Endothelial cell of umbilical vein (primary cell): Measurements from ENCODE around the gene CDS2. TPM values are rescaled to one million over a fixed set of nuclear protein-coding genes. Genes with fewer than 3 reads are reported as not detected.

Experiments
- BruUV-seq: library from RNA; stranded (reverse); fragments of 400-500 nt; replicated peaks from 2 replicates; lab custom pipeline; 2021; lab: Mats Ljungman, UMichigan
- CTCF ChIA-PET: fragments of 300-600, 350-600 bp; sonication (Branson Sonifier 250); formaldehyde crosslinking; loops from one replicate; lab custom pipeline; 2021; ENCODE audit warnings: antibody characterized with exemption, inconsistent platforms; lab: Charles Lee
- POLR2A ChIA-PET: fragments of 300-600, 350-600 bp; sonication (Branson Sonifier 250); formaldehyde crosslinking; loops from one replicate; lab custom pipeline; 2021; ENCODE audit warnings: antibody characterized with exemption, inconsistent platforms; lab: Charles Lee
- DNase-seq: peaks from one replicate; pipeline ENCODE4 v3.0.0-alpha.2; 2011; ENCODE audit warnings: low read depth, low spot score
- FAIRE-seq: peaks from 2 replicates; lab custom pipeline; 2011; peaks lifted over from hg19 to GRCh38; lab: Jason Lieb, UNC
- H2AFZ ChIP-seq: 2 replicates; pipeline ENCODE4 v1.6.0; 2012; ENCODE audit warnings: low read depth, low read length, control low read depth, inconsistent platforms
- H3K27ac ChIP-seq: 2 replicates; pipeline ENCODE4 v1.5.1; 2011; ENCODE audit warnings: low read depth, mild to moderate bottlenecking, control low read depth, low read length, moderate library complexity; ENCODE audit not compliant: insufficient read depth
- H3K27me3 ChIP-seq, 2 experiments: 2 replicates each; pipeline versions ENCODE4 v1.6.0 to v1.6.1; 2011; ENCODE audit warnings: low read length in 2 of 2, mixed read lengths in 1 of 2; ENCODE audit not compliant: control insufficient read depth in 2 of 2, insufficient read depth in 2 of 2
- H3K36me3 ChIP-seq, 2 experiments: 2 replicates in 1 of 2; 3 replicates in 1 of 2; pipeline ENCODE4 v1.5.1; 2011; ENCODE audit warnings: low read length in 2 of 2, mild to moderate bottlenecking in 1 of 2, moderate library complexity in 1 of 2; ENCODE audit not compliant: control insufficient read depth in 2 of 2, insufficient read depth in 2 of 2; ENCODE audit errors: extremely low read depth in 1 of 2
- H3K4me1 ChIP-seq: 3 replicates; pipeline ENCODE4 v1.5.1; 2011; ENCODE audit warnings: mild to moderate bottlenecking, low read length; ENCODE audit not compliant: control insufficient read depth, insufficient read depth; ENCODE audit errors: extremely low read depth
- H3K4me2 ChIP-seq: 2 replicates; pipeline ENCODE4 v1.6.1; 2011; ENCODE audit warnings: low read length, control low read depth, mixed read lengths; ENCODE audit not compliant: insufficient read depth
- H3K4me3 ChIP-seq, 3 experiments: fragments of 200-600 bp in 1 of 3; sonication (generic), shearing (Covaris generic) in 1 of 3; replicated peaks in 1 of 3; 2 replicates each; pipeline ENCODE4 v1.5.1; 2011 to 2016; ENCODE audit warnings: control low read depth in 3 of 3, low read length in 3 of 3, mild to moderate bottlenecking in 2 of 3, inconsistent platforms in 1 of 3, low read depth in 1 of 3, moderate library complexity in 1 of 3; ENCODE audit not compliant: insufficient read depth in 1 of 3
- H3K79me2 ChIP-seq: 2 replicates; pipeline ENCODE4 v1.6.0; 2012; ENCODE audit warnings: low read length, inconsistent platforms; ENCODE audit not compliant: control insufficient read depth, insufficient read depth
- H3K9ac ChIP-seq: replicated peaks from 2 replicates; pipeline ENCODE3; 2011; ENCODE audit warnings: low read length, control low read depth; ENCODE audit not compliant: insufficient read depth; ENCODE audit errors: extremely low read depth
- H3K9me1 ChIP-seq: replicated peaks from 3 replicates; pipeline ENCODE4 v1.6.0; 2011; ENCODE audit warnings: mild to moderate bottlenecking, low read length; ENCODE audit not compliant: control insufficient read depth, insufficient read depth; ENCODE audit errors: extremely low read depth
- H3K9me3 ChIP-seq: replicated peaks from 2 replicates; pipeline ENCODE4 v1.5.1; 2012; ENCODE audit warnings: low read length, inconsistent platforms; ENCODE audit not compliant: control insufficient read depth, insufficient read depth
- H4K20me1 ChIP-seq: replicated peaks from 2 replicates; pipeline ENCODE3; 2011; ENCODE audit warnings: mild to moderate bottlenecking, low read length; ENCODE audit not compliant: control insufficient read depth, insufficient read depth; ENCODE audit errors: extremely low read depth
- EZH2 ChIP-seq: IDR thresholded peaks from 2 replicates; pipeline ENCODE4 v1.6.1; 2012; ENCODE audit warnings: borderline replicate concordance, low read depth, mild to moderate bottlenecking, moderate library complexity, low read length, inconsistent platforms; ENCODE audit not compliant: severe bottlenecking
- FOS ChIP-seq: IDR thresholded peaks from 2 replicates; pipeline ENCODE4 v1.6.1; 2011; ENCODE audit warnings: mild to moderate bottlenecking, low read length, moderate library complexity, borderline replicate concordance; ENCODE audit not compliant: insufficient read depth
- JUN ChIP-seq: IDR thresholded peaks from 2 replicates; pipeline ENCODE4 v1.6.1; 2011; ENCODE audit warnings: borderline replicate concordance, low read depth; ENCODE audit not compliant: insufficient read length, insufficient read depth
- MYC ChIP-seq: IDR thresholded peaks from one replicate; pipeline ENCODE4 v1.6.1; 2011; ENCODE audit warnings: mild to moderate bottlenecking, low read depth, low read length
- POLR2A ChIP-seq: IDR thresholded peaks from 2 replicates; pipeline ENCODE4 v1.6.1; 2012; ENCODE audit warnings: low read depth, mild to moderate bottlenecking, control low read depth, low read length
- POLR2AphosphoS5 ChIP-seq: IDR thresholded peaks from 2 replicates; pipeline ENCODE4 v1.6.1; 2012; ENCODE audit warnings: low read depth, mild to moderate bottlenecking, control low read depth, low read length, moderate library complexity; ENCODE audit not compliant: insufficient read depth
- dilution Hi-C: fragments of 300-500 bp; cut with MboI; formaldehyde crosslinking; loops from one replicate; pipeline ENCODE4 v1.15.0; 2019; ENCODE audit warnings: low sequenced_read_pairs; ENCODE audit not compliant: extremely low pct_ligation_motif_present
- intact Hi-C: fragments of 100-400 bp; cut with micrococcal nuclease; formaldehyde crosslinking; loops from one replicate; pipeline ENCODE4 v1.10.0; 2022
- polyA plus RNA-seq, 4 experiments: library from polyadenylated mRNA; depleted of rRNA in 3 of 4; stranded (reverse) in 3 of 4; unstranded in 1 of 4; fragments of >200 nt; gene quantifications; 2 replicates each; pipeline versions ENCODE4 v1.2.1 to v1.2.3, GENCODE V29; 2011 to 2012; ENCODE audit warnings: missing spikeins in 1 of 4
- total RNA-seq: library from RNA; stranded (reverse); gene quantifications from 2 replicates; pipeline ENCODE4 v1.2.3, GENCODE V29; 2021
- TF ChIP-seq, protein P1 (sequence below), 2 donors: IDR thresholded peaks; 1 replicate in 1 of 2; 2 replicates in 1 of 2; pipeline ENCODE4 v1.5.1; 2011; ENCODE audit warnings: low read length in 2 of 2, mild to moderate bottlenecking in 2 of 2, moderate library complexity in 2 of 2, control low read depth in 1 of 2, inconsistent platforms in 1 of 2, low read depth in 1 of 2; ENCODE audit not compliant: insufficient read depth in 1 of 2; ENCODE audit errors: extremely low read depth in 1 of 2
- TF ChIP-seq, protein P2 (sequence below): IDR thresholded peaks from 2 replicates; pipeline ENCODE4 v1.6.1; 2011; ENCODE audit not compliant: insufficient read depth, insufficient read length

Gene CDS2
- total and polyA plus RNA-seq, 2 donors (not counting 3 experiments of a cell fraction or from before 2014, with no cell fraction given): 47.0 to 49.0 TPM

DNA sequence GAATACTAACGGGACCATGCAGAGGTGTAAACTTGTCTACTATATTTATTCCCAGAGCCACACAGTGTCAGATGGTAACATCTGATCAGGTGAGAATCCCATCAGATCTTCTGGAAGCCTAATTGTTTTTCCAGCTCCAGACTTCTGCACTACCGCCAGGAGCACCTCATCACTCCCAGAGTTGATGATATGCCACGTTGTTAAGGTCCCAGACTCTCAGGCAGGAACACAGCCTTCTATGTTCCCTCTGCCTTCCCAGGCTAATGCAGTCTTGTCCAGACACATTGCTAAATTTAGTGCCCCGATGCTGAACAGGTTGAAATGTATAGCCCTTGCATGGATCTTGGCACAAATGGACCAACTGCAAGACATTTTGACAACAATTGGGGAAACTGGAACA lies 103.7 kb downstream of the CDS2 start:
- DNase-seq: no peak
- Histone ChIP-seq H3K9me3 (no peaks in the 10 kb centered on the region), H3K4me3 (no peak overlapping the region), H3K4me2 (no peak overlapping the region), H3K27ac (no peak overlapping the region), H2AFZ (no peak overlapping the region), H3K36me3 (no peaks in the 10 kb centered on the region), H3K79me2 (no peaks in the 10 kb centered on the region), H4K20me1 (no peaks in the 10 kb centered on the region), H3K4me1 (no peaks in the 10 kb centered on the region), H3K9me1 (no peaks in the 10 kb centered on the region), H3K27me3 (peaks cover 3 to 15% of the 10 kb centered on the region in 2 experiments), H3K9ac (no peak overlapping the region)
- intact Hi-C loops (no loop called here), dilution Hi-C loops (no loop called here)
- FAIRE-seq: no peak
- POLR2A ChIA-PET: no interaction called here
- TF ChIP-seq POLR2A: no peak
- BruUV-seq: no TSS peak
- CTCF ChIA-PET: interaction anchor here (1.2 kb wide), 1 partner anchor 217 kb away, joined by 6 read pairs; no protein-coding TSS in a partner anchor

GRCh38 chr20:5234158-5234557 lies 107.3 kb downstream of the CDS2 start:
- no peak overlapping the region for H3K4me3 ChIP-seq
- no peak overlapping the region for H2AFZ ChIP-seq
- no TSS peak for BruUV-seq
- dilution Hi-C loops (no loop called here), intact Hi-C loops (no loop called here)
- TF ChIP-seq EZH2 (no peak), POLR2AphosphoS5 (no peak), MYC (no peak), FOS (no peak), JUN (no peak), POLR2A (no peak)
- TF ChIP-seq, protein P1, sequence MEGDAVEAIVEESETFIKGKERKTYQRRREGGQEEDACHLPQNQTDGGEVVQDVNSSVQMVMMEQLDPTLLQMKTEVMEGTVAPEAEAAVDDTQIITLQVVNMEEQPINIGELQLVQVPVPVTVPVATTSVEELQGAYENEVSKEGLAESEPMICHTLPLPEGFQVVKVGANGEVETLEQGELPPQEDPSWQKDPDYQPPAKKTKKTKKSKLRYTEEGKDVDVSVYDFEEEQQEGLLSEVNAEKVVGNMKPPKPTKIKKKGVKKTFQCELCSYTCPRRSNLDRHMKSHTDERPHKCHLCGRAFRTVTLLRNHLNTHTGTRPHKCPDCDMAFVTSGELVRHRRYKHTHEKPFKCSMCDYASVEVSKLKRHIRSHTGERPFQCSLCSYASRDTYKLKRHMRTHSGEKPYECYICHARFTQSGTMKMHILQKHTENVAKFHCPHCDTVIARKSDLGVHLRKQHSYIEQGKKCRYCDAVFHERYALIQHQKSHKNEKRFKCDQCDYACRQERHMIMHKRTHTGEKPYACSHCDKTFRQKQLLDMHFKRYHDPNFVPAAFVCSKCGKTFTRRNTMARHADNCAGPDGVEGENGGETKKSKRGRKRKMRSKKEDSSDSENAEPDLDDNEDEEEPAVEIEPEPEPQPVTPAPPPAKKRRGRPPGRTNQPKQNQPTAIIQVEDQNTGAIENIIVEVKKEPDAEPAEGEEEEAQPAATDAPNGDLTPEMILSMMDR (IDR thresholded peaks at IDR 0.05; ENCODE audit: extremely low read depth in 1 of 2, insufficient read depth in 1 of 2, low read depth in 1 of 2, low read length in 2 of 2): no peak
- TF ChIP-seq, protein P2, sequence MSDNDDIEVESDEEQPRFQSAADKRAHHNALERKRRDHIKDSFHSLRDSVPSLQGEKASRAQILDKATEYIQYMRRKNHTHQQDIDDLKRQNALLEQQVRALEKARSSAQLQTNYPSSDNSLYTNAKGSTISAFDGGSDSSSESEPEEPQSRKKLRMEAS: no peak
- ChIA-PET POLR2A (no interaction called here), CTCF (interaction anchor here (2.4 kb wide), 1 partner anchor 11 kb away, joined by 13 read pairs; no protein-coding TSS in a partner anchor)
- no peaks in the 10 kb centered on the region for H3K9me3 ChIP-seq
- no peak overlapping the region for H3K27ac ChIP-seq
- no peak overlapping the region for H3K4me2 ChIP-seq
- peaks cover 3 to 15% of the 10 kb centered on the region in 2 experiments for H3K27me3 ChIP-seq
- no peaks in the 10 kb centered on the region for H3K79me2 ChIP-seq
- no peak for FAIRE-seq
- no peak for DNase-seq
- no peaks in the 10 kb centered on the region for H4K20me1 ChIP-seq
- no peaks in the 10 kb centered on the region for H3K36me3 ChIP-seq
- no peaks in the 10 kb centered on the region for H3K9me1 ChIP-seq
- no peaks in the 10 kb centered on the region for H3K4me1 ChIP-seq
- H3K9ac ChIP-seq: no peak overlapping the region
